Mucosa of stomach (tissue), 1 donor: ENCODE data around the gene TMEM53.

Experiments
- H3K27me3 ChIP-seq: one replicate; pipeline ENCODE4 v1.7.0; 2013; ENCODE audit warnings: mild to moderate bottlenecking, low read length; ENCODE audit not compliant: control insufficient read depth, insufficient read depth
- H3K36me3 ChIP-seq: one replicate; pipeline ENCODE4 v1.7.0; 2013; ENCODE audit warnings: low read length; ENCODE audit not compliant: control insufficient read depth, insufficient read depth
- H3K4me1 ChIP-seq: one replicate; pipeline ENCODE4 v1.7.0; 2013; ENCODE audit warnings: mild to moderate bottlenecking, low read length; ENCODE audit not compliant: control insufficient read depth, insufficient read depth
- H3K4me3 ChIP-seq: one replicate; pipeline ENCODE4 v1.7.0; 2013; ENCODE audit warnings: low read length
- H3K9ac ChIP-seq: one replicate; pipeline ENCODE4 v1.7.0; 2013; ENCODE audit warnings: mild to moderate bottlenecking, low read length, moderate library complexity
- H3K9me3 ChIP-seq: one replicate; pipeline ENCODE4 v1.7.0; 2013; ENCODE audit warnings: mild to moderate bottlenecking, low read length, moderate library complexity; ENCODE audit not compliant: control insufficient read depth
- donor health status: Pancreatic carcinoma.

The TMEM53 gene

DNA sequence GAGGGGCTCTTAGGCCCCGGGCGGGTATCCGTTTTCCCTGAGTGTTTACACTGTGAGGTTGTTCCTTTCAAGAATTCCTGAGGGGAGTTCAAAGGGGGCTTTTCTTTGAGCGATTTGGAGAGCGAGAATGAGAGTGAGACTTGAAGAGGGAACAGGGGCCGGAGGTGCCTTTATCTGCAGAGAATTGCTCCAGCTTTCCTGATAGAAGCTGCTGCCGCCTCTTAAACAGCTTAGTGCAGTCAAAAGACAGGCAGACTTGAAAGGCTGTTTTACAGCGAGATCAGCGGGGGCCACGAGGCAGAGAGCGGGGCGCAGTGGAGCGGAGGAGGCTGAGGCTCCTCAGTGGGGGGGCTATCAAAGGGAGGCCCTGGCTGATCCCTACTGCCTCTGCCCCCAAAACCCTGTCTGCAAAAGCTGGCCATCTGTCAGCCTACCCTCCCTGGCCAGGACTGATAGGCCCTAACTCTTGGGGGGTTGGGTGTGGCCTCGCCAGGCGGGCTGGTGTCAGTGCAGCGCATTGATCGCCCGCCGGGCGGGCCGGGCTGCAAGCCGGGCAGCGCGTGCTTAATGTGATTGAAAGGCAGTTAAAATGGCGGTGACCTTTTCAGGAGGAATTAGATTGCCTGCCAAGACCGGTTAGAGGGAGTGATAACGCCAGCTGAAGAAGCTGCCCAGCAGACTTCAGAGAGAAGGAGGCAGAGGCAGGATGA is 36.4 kb downstream of the TMEM53 start:
- Histone ChIP-seq H3K9ac (no peak overlapping the region), H3K4me1 (peaks cover 3% of the 10 kb centered on the region)

DNA sequence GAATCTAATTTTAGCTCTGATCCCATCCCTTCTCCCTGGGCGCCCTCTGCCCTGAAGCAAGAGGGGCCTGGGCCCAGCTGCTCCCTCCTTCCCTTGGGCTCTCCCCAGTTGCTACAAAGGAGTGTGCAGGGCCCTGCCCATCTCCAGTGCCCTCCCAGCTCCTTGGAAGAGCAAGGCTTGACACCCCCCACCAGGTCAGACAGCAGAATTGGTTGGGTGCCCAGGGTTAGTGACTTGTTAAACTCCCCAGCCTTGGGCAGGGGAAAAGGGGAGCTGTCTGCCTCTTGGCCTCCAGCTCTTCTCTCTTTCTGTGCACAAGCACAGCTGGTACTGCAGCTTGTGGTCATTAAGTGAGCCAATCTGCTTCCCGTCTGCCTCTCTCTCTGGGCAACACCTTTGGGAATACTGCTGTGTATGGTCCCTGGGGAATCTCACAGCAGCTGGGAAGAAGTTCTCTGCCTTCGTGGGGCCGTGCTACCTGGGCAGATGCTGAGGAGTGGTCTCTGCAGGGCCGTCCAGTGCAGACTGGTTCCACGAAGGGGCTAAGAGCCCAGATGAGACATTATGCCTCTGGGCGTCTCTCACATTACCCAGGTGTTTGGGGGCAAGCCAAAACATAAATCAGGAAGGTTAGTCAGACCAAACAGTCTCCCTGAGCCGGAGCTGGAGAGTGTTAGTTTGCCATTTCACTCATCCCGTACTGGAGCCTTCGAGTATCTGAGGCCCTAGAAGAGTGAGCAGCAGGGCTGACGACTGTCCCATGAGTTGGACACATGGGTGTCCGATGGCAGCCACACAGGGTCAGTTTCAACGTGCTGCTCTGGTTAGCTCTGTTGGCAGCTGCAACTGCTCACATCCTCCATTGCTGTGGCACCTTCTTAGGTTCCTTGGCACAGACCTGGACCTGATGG is 37.3 kb downstream of the TMEM53 start:
- Histone ChIP-seq H3K9ac (no peak overlapping the region), H3K36me3 (peaks cover 27% of the 10 kb centered on the region)

More for the DNA sequence above, 36.4 kb downstream of the TMEM53 start:
- no peaks in the 10 kb centered on the region for H3K9me3 ChIP-seq
- H3K27me3 ChIP-seq = no peaks in the 10 kb centered on the region
- peaks cover 27% of the 10 kb centered on the region for H3K36me3 ChIP-seq
- no peak overlapping the region for H3K4me3 ChIP-seq

DNA sequence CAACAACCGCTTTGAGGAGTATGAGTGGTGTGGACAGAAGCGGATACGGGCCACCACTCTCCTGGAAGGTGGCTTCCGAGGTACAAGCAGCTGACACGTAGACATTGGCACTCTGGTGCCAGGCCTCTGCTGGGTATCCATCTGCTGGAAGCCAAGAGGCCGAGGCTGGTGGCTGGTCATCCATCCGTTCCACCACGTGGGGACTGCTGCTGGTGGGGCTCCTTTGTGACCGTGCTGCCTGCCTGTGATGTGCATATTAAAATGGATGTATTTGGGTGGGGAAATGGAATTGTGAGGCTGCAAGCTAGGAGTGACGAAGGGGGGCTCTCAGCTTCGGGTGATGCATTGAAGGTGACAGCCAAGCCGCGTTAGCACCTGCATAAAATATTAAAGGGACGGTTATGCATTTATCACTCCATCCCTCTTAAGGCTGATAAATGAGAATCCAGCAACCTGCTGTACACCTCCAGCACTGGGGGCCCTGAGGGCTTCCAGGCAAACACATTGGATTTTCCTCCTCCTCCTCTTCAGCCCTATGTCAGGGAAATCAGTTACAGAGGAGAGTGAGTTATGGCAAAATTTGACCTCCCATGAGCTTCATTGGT is 38.1 kb downstream of the TMEM53 start:
- Histone ChIP-seq H3K36me3 (peaks cover 27% of the 10 kb centered on the region), H3K9ac (no peak overlapping the region)

More for the DNA sequence above, 37.3 kb downstream of the TMEM53 start:
- no peaks in the 10 kb centered on the region for H3K27me3 ChIP-seq
- H3K9me3 ChIP-seq = no peaks in the 10 kb centered on the region
- H3K4me1 ChIP-seq = peaks cover 3% of the 10 kb centered on the region
- no peak overlapping the region for H3K4me3 ChIP-seq

DNA sequence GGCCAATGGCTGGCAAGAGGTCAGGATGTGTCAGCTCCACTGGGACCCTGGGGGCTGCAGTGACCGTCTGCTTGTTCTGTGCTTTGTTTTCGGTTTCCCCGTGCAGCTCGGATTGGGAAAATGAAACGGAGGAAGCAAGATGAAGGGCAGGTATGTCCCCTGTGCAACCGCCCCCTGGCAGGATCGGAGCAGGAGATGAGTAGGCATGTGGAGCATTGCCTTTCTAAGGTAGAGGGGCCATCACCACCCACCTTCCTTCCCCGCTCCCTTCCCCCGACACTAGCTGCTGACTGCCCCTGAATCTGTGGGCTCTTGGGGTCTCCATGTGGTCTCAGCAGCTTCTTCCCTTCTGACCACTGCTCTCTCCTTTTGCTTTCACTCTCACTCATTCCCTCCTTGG is 38.8 kb downstream of the TMEM53 start:
- no peak overlapping the region for H3K9ac ChIP-seq
- no peaks in the 10 kb centered on the region for H3K27me3 ChIP-seq
- H3K36me3 ChIP-seq = peaks cover 27% of the 10 kb centered on the region
- no peaks in the 10 kb centered on the region for H3K9me3 ChIP-seq
- H3K4me1 ChIP-seq = peaks cover 8% of the 10 kb centered on the region
- no peak overlapping the region for H3K4me3 ChIP-seq

More for the DNA sequence above, 38.1 kb downstream of the TMEM53 start:
- no peaks in the 10 kb centered on the region for H3K27me3 ChIP-seq
- peaks cover 7% of the 10 kb centered on the region for H3K4me1 ChIP-seq
- no peak overlapping the region for H3K4me3 ChIP-seq
- no peaks in the 10 kb centered on the region for H3K9me3 ChIP-seq

DNA sequence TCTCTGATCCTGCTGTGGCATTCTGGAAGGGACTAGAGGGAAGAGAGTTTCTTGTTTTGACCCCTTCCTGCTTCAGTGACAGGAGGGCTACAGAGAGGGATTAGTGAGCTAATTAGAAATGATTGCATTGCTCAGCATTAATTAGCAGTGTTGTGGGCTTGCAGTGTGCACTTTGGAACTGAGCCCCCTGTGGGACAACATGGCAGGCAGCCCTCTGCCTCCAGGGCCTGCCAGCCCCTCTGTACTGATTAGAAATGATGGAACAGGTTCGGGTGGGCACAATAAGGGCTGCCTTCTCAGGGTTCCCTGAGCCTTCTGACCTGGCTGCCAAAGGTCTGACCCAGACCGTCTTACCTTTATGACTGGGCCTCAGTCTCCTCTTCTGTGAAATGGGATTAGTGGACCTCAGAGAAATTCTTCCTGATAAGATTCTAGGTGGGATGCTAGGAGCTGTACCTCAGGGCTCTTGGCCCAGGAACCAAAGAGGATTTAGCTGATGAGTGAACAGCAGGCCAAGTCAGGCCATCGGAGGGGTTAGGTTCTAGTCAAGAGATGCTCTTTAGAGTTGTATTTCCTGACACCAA is 39.6 kb downstream of the TMEM53 start:
- Histone ChIP-seq H3K4me3 (no peak overlapping the region), H3K27me3 (no peaks in the 10 kb centered on the region), H3K9me3 (no peaks in the 10 kb centered on the region), H3K9ac (no peak overlapping the region), H3K36me3 (peaks cover 27% of the 10 kb centered on the region), H3K4me1 (peaks cover 8% of the 10 kb centered on the region)

DNA sequence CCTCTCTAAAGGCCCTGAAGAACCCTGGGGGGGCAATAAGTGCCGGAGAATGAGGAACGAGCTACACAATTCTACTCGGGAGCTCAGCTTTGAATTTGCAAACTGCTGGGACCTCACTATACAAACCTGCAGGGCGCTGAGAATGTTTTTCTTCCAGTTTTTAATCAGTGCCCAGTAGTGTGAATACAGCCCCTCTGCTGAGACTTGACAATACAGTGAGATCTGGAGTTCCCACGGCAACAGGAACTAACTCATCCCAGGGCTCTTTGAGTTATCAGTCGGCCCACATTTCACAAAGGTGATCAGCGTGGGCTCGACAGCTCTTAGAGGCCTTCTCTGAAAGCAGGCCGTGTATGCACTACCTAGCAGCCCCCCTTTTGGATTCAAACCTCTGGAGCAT is 41.7 kb downstream of the TMEM53 start:
- Histone ChIP-seq H3K9me3 (no peaks in the 10 kb centered on the region), H3K36me3 (peaks cover 18% of the 10 kb centered on the region), H3K27me3 (no peaks in the 10 kb centered on the region), H3K9ac (peak overlapping the region; percentile 72), H3K4me3 (no peak overlapping the region), H3K4me1 (peaks cover 8% of the 10 kb centered on the region)

DNA sequence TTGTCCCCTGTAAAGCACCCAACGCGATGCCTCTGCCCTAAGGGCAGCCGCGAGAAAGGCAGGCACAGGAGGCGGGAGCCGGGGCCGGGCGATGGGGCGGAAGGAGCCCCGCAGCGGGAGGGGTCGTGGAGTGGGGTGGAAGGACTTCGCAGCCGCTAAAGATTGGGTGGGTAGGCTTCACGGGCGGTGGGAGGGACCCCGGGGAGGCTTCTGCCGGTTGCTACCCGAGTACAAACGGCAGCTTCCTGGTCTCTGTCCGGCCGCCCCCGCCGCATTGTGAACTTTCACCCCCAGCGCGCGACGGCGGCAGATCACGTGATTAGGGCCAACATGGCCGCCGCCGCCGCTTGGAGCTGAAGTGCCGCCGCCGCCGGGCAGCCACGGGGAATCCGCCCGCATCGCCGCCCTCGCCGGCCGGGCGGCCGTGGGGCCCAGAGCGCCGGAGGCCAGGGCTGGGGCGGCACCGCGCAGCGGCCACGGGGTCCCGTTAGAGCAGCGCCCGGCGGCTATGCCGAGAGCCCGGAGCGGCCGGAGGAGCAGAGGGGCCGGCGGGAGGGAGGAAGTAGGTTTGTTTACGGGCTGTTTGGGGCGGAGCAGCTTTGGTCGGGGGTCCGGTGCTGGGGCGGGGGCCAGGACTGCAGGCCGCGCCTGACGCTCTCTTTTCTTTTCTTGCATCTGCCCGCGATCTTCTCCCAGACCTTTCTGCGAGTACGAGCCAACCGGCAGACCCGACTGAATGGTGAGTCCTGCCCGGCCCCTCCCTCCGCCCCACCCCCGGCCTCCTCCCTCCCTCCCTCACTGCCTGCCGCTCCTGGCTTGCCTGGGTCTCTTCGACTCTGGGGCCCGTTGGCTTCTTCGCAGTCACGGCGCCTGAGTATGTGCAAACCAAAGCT is 42.4 kb downstream of the TMEM53 start:
- peaks cover 8% of the 10 kb centered on the region for H3K4me1 ChIP-seq
- peaks cover 18% of the 10 kb centered on the region for H3K36me3 ChIP-seq
- H3K9me3 ChIP-seq = no peaks in the 10 kb centered on the region

DNA sequence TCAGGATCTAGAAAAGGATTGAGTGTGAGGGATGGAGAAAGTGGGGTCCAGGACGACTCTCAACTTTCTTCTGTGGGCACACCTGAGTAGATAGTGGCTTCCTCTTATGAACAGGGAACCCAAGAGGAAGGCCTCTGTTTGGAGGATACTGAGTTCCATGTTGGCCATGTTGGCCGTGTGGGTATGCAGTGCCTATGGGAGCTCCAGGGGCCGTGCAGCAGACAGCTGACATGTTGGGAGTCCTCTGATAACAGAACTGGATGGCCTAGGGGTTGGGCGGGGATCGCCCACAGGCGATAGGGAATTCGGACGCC is 43.0 kb downstream of the TMEM53 start:
- peaks cover 8% of the 10 kb centered on the region for H3K4me1 ChIP-seq
- no peaks in the 10 kb centered on the region for H3K27me3 ChIP-seq
- peak overlapping the region; percentile 86 for H3K9ac ChIP-seq
- peak overlapping the region; percentile 78 for H3K4me3 ChIP-seq
- H3K9me3 ChIP-seq = no peaks in the 10 kb centered on the region
- H3K36me3 ChIP-seq = peaks cover 12% of the 10 kb centered on the region

More for the DNA sequence above, 42.4 kb downstream of the TMEM53 start:
- Histone ChIP-seq H3K27me3 (no peaks in the 10 kb centered on the region), H3K9ac (peak overlapping the region; percentile 86), H3K4me3 (peak overlapping the region; percentile 78)

DNA sequence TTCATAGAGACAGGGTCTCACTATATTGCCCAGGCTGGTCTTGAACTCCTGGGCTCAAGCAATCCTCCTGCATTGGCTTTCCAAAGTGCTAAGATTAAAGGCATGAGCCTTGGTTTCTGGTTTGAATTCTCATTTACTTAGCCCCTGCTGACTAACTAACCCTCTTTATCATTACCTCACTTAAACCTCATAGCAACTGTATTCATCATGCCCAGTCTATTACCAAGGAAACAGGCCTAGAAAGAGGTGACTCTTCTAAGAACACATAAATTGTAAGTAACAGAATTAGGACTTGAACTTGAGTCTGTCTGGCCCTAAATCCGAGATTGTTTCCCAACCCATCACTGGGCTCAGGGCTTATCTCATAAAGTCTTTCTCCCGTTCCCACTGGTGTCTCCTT is 44.2 kb downstream of the TMEM53 start:
- H3K4me1 ChIP-seq = peaks cover 8% of the 10 kb centered on the region
- no peaks in the 10 kb centered on the region for H3K27me3 ChIP-seq

DNA sequence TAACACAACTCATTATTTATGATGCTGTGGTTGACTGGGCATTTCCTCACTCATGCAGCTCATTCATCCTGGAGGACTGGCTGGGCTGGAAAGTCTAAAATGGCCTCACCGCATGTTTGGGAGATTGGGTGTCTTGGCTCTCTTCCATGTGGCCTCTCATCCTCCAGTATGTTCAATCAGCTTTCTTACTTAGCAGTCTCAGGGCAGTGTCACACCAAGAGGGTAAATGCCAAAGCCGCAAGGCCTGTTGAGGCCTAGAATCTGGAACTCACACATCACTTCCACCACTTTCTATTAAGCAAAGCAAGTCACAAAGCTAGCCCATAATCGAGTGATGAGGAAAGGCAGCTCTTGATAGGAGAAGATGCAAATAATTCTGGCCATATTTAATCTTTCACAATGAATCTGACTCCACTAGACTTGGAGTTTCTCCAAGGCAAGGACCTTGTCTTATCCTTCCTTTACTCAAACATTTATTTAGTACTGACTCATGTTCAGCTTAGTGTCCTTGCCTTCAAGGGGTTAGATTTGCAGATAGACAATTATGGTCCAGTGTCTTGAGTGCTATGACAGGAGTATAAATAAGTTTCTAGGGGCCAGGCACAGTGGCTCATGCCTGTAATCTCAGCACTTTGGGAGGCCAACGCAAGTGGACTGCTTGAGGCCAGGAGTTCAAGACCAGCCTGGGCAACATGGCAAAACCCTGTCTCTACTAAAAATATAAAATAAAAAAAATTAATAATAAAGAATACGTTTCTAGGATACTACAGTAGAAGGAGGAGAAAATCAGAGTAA is 45.1 kb downstream of the TMEM53 start:
- no peaks in the 10 kb centered on the region for H3K9me3 ChIP-seq
- H3K4me3 ChIP-seq = no peak overlapping the region
- H3K27me3 ChIP-seq = no peaks in the 10 kb centered on the region
- no peak overlapping the region for H3K9ac ChIP-seq
- peaks cover 2% of the 10 kb centered on the region for H3K36me3 ChIP-seq
- H3K4me1 ChIP-seq = peaks cover 8% of the 10 kb centered on the region

More for the DNA sequence above, 44.2 kb downstream of the TMEM53 start:
- H3K4me3 ChIP-seq = no peak overlapping the region
- H3K36me3 ChIP-seq = peaks cover 5% of the 10 kb centered on the region
- H3K9ac ChIP-seq = no peak overlapping the region
- no peaks in the 10 kb centered on the region for H3K9me3 ChIP-seq
